Activated T-cell treated with anti-CD3 and anti-CD28 coated beads for 24 hours (primary cell): ENCODE measurements around the gene SNX27.
"Not testable (repeated sequence)": the region's sequence is repeated elsewhere in the genome, so short reads cannot be mapped to it uniquely, and the experiment has no call there.

Source experiments
- DNase-seq: peaks from one replicate; pipeline ENCODE4 v3.0.0-alpha.2; 2020; ENCODE audit warnings: low read depth

The SNX27 gene

DNA sequence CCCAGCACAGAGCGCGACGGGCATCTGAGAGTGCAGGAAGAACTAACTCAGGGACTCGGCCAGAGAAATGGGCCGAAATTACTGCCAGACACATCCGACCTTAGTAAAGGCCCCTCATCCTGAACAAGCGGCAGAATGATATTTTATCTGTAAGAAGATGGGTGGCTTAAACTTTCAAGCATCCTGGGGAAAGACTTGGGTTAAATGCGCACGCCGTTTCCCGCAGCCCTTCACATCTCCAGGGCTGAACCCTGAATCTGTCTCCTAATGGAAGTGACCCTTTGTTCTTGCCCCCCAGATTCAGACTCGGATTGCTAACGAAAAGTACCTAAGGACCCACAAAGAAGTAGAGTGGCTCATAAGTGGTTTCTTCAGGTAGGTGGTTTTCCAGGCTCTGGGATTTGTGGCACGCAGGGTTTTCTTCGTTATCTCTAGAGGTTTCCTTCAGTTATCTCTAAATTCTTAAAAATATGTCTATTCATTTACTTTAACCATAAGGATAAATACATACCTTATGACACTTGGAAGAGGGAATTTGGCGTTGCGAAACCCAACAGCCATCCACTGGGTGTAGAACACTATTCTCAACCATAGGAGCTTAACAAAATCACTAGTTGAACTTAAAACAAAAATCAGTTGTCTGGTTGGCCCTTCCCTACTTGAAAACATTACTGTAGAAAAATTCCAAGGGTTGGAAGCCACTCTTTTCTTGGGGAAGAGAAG is 110.1 kb downstream of the SNX27 start:
- DNase-seq: no peak

DNA sequence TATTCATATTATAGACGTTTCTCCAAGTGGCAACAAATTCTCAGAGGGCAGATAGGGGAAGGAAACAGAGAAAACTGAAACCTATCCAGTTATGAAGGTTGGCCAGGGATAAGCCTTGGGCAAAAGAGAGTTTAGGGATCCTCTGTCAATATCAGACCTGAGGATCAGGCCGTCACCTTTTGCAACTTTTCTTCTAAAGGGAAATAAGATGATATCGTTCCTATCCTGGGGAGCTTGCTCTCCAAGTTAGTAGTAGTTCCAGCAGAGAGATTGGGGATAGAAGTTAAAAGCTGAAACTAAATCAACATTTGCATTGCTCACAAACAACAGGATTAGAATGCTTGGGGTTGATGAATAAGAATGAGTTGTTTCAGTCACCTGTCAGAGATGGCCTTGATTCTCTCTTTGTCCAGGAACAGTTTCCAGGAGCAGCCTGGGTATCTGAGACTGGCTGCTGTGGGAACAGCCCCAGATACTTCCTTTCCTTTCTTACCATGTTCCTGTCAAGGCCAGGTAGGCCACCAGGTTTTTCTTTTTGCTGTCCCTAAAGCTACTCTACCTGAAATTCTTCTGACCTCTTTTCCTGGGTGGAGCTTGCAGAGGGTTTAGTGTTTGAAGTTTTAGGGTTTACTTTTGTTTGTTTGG is 112.0 kb downstream of the SNX27 start:
- DNase-seq: no peak

DNA sequence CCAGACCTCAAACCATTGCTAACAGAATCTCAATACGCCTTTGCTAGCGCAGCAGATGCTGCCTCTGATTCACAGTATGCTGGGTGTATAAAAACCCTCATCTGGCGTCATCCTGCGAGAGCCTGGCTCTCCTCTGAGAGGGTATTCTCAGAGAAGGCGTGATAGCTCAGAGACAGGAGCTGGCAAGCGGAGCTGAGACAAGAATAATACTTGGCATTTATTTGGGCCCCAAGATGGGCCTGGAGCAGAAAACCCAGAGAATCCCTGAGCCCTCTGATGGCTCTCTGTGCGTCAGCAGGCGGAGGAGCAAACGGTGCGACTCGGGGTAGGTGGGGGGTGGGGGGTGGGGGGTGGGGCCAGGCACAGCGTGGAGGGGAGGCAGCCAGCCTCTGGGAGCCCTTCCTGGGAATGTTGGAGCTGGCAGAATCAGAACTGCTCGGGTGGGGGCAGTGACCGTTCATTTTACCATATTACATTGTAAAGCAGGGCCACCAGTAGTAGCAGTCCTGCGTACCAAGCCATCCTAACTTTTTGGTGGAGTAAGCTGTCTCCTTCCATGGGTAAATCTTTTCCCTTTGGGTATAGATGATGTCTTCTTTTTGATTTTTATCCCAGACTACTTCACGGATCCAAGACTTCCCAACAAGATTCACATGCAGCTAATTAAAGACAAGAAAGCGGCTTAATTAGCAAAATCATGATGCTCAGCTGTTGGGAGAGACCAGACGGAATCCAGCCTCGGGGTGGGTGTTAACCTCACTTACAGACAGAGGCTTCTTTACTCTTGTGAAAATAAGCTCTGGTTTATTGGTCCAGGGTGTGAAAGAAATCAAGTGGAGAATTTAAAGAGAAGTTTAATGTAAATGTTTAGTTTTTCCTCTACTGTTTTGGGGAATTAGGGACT is 116.6 kb downstream of the SNX27 start:
- DNase-seq: no peak

DNA sequence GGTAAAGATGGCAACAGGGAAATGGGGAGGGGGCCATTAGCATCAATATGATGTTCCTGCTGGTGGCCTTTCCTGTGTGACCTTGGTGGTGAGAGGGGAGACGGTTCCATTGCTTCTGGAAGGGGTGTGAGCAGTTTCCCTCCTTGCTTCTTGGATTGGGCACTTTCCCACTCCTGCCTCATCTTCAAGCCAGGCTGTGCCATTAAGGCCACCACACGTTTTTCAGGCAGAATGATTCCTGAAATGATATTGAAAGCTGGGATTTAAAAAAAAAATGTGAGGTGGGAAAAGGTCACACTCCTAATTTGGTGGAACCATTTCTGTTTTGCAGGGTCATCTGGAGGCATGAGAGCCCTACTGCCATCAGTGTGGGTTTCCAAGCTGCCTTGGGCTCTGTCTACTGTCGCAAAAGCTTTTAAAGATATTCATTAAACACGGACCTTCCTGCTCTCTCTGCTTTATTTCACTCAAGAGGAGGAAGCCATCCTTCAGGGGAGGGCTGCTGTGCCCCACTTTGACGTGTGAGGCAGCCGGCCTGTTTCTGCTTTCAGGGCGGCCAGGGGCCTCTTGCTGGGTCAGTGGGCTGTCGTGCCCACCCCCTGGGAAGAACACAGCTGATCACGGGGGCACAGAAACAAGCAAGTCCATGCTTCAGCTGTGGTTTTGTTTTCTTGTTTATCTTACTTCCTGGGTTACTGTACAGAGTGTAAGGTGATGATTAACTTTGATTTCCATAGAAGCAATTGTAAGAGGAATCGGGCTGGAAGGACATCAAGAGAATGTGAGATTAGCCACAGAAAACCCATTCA is 117.5 kb downstream of the SNX27 start:
- no peak for DNase-seq

DNA sequence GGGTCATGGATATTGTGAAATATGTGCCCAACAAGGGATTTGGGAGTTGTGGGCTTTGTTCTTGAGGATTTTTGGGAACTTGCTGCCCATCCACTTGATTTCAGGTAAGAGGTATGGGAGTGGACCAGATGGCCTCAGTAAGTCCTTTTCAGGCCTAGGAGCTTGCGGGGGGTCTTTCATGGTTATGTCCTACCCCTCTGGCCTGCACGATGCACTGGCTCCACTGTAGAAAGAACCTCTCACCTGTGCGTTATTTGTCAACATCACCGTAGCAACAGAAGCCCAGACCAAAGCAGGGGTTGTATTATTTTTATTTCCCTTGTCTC is 118.1 kb downstream of the SNX27 start:
- DNase-seq: no peak

DNA sequence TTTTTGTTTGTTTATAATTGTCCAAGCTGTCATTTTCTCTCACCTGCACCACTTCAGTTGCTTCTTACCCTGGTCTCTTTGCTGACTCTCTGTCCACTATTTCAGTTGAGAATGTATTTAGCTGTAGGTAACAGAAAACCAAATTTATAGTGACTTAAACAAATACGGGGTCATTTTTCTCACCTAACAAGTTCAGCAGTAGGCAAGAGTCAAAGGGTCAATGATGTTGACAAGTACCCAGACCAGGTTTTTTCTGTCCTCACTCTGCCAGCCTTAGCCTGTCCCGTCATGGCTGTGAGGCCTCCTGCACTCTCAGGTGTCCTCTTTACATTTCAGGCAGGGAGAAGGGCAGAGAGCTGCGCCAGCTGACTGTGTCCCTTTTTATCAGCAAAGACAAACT is 121.3 kb downstream of the SNX27 start:
- DNase-seq: no peak

DNA sequence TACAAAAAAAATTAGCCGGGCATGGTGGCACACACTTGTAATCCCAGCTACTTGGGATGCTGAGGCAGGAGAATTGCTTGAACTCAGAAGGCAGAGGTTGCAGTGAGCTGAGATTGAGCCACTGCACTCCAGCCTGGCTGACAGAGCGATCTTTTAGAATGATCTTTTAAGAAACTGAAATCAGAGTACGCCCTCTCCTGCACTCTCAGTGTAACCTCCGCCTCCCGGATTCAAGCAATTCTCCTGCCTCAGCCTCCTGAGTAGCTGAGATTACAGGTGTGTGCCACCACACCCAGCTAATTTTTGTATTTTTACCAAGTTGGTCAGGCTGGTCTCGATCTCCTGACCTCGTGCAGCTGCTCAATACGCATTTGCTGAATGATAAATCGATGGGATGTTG is 122.1 kb downstream of the SNX27 start:
- not testable (repeated sequence) for DNase-seq

DNA sequence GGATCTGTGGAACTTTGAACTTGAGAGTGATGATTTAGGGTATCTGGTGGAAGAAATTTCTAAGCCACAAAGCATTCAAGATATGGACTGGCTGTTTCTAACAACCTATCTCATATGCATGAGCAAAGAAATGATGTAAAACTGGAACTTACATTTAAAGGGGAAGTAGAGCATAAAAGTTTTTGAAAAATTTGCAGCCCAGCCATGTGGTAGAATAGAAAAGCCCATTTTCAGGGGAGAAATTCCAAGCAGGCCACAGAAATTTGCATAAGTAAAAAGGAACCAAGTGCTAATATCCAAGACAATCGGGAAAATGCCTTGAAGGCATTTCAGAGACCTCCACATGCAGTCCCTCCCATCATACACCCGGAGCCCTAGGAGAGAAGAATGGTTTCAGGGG is 125.2 kb downstream of the SNX27 start:
- DNase-seq: no peak

DNA sequence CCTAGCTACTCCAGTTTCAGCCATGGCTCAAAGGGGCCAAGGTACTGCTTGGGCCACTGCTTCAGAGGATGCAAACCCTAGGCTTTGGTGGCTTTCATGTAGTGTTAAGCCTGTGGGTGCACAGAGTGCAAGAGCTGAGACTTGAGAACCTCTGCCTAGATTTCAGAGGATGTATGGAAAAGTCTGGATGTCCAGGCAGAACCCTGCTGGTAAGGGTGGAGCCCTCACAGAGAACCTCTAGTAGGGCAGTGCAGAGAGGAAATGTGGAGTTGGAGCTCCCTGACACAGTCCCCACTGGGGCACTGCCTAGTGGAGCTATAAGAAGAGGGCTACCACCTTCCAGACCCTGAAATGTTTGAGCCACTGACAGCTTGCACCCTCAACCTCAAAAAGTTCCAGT is 125.6 kb downstream of the SNX27 start:
- DNase-seq: no peak

DNA sequence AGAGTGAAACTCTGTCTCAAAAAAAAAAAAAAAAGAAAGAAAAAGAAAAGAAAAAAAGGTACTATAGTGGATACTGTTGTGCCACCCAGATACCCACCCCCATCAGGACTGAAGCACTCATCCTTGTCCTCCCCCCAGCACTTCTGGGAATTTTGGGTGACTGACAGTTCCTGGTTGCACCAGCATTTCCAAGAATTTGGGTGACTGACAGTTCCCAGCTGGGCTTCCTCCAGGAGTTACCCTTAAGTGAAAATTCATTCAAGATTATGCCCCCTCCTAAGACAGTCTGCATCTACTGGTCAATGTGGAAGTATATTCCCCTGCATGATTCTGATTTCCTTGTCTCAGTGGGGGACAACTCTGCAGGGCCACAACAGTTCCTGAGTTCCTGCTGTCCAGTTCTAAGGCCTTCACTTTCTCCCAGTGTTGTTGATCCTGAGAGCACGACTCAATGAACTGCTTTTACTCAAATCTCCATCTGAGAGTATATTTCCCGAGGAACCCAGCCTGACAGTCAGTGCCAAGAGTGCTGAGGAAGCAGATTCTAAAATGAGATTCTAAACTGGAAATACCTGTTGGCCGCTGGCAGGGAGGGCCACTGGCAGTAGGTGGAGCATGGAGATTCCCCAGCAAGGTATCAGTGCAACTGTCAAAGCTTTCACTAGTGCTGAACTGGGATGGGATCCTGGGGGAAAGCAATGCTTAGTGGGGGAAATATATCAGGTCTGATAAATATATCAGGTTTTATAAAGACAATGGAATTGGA is 127.9 kb downstream of the SNX27 start:
- DNase-seq: no peak

DNA sequence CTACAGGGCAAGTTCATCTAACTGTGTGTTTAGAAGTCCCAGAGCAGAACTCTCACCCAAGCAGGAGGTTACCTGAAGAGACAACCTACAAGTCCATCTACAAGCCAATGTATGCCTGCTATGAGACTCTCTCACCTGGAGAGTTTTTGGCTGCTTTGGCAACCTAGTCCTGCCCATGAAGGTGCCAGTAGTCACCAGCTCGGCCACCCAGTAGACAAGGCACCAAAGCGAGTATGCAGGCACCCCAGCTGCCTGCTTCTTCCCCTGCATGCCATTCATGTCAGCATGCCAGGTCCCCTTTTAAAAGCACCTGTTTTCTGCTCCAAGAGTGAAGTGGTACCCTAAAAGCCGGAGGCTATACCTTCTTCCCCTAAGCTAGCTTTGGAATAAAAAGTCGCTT is 129.7 kb downstream of the SNX27 start:
- DNase-seq: no peak
